SK-N-MC (cell line): ENCODE results near the gene BIRC6.

Source experiments
- EZH2 ChIP-seq: fragments of 200-600 bp; sonication (generic); IDR thresholded peaks from one replicate; pipeline ENCODE4 v1.6.1; 2017; ENCODE audit warnings: antibody characterized with exemption
- FOXP2 ChIP-seq: optimal IDR thresholded peaks from 2 replicates; pipeline ENCODE3; 2011; ENCODE audit warnings: mild to moderate bottlenecking, moderate library complexity; ENCODE audit not compliant: insufficient read depth; ENCODE audit errors: extremely low read length, control extremely low read depth
- POLR2AphosphoS5 ChIP-seq: IDR thresholded peaks from 2 replicates; pipeline ENCODE4 v1.6.1; 2012; ENCODE audit warnings: mild to moderate bottlenecking, low read depth, low read length, borderline replicate concordance

DNA sequence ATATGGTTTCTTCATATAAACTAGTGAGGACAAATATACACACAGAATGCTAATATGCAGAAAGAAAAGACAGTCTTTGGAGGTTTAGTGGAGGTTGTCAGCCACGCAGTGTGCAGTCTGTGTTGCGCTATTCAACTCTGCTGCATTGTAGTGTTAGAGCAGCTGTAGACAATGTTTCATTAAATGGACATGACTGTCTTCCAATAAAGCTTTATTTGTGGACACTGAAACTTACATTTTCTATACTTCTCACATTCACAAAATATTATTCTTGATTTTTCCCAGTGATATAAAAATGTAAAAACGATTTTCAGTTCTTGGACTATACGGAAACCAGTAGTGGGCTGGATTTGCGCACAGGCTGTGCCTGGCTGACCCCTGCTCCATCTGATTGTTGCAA is 284.4 kb downstream of the BIRC6 start:
- TF ChIP-seq POLR2AphosphoS5, result no peak
- TF ChIP-seq EZH2, result no peak
- TF ChIP-seq FOXP2, result no peak
